Measurements from ENCODE around the gene SLC5A6.

DNA sequence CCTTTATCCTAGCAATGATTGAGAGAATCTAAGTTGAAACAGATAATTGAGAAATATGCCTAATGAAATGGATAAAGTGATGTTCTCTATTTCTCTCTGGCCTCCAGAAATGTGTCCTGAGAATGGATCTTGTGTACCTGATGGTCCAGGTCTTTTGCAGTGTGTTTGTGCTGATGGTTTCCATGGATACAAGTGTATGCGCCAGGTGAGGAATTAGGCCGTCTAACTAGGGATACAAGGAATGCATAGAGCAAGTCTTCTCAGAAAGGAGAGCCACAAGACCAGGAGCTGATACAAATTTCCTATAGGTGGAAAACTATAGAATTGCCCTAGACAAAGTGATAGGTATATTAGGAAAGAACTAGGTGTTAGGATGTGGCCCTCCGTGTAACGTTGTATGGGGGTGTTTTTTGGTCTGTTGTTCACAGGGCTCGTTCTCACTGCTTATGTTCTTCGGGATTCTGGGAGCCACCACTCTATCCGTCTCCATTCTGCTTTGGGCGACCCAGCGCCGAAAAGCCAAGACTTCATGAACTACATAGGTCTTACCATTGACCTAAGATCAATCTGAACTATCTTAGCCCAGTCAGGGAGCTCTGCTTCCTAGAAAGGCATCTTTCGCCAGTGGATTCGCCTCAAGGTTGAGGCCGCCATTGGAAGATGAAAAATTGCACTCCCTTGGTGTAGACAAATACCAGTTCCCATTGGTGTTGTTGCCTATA lies 4.5 kb upstream of the SLC5A6 start:
- TF ChIP-seq ZNF274 (IDR thresholded peaks at IDR 0.05; ENCODE audit: low read depth, low read length), result no peak
- no peak for TF ChIP-seq YY1 (IDR thresholded peaks at IDR 0.05; ENCODE audit: insufficient read depth, insufficient read length)

All from NT2/D1 (cell line).